ENCODE measurements around the gene DEPDC7.

DNA sequence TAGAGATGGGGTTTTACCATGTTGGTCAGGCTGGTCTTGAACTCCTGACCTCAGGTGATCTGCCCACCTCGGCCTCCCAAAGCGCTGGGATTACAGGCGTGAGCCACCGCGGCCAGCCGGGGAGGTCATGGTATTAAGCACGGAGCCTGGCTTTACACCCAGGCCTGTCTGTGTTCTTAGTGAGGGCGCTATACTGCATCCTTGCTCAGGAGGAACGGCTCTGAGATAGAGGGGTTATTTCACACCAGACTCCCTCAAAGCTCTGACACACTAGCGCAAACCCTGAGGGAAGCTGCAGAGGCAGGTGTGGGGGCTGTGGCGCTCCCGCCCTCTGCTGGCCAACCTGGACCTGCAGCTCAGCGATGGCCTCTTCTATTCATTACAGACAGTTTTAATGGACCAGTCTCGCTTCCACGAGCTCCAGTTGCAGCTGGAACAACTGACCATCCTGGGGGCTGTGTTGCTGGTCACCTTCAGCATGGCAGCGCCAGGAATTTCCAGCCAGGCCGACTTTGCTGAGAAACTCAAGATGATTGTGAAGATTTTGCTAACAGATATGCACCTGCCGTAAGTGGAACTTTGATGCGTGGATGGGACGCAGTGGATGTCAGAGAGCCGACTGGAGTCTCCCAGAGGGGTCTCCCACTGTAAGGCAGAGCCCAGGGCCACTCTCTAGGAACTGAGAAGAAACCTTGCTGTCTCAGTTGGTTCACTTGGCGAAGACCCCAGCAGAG is 49.9 kb downstream of the DEPDC7 start:
- peak; percentile 88 for TF ChIP-seq CTCF (IDR thresholded peaks at IDR 0.05; ENCODE audit: poor library complexity)
- TF ChIP-seq EZH2 (IDR thresholded peaks at IDR 0.05; ENCODE audit: borderline replicate concordance) = no peak
